GM18505 (cell line): ENCODE measurements around the gene CCDC137.

Source experiments
- ATAC-seq: cut with Tn5 transposase; IDR thresholded peaks from one replicate; pipeline ENCODE4 v1.9.1; 2021; ENCODE audit not compliant: unreplicated experiment
- POLR2A ChIP-seq: IDR thresholded peaks from 4 replicates; pipeline ENCODE4 v1.6.1; 2011; ENCODE audit warnings: borderline replicate concordance; ENCODE audit not compliant: insufficient read depth, insufficient read length; ENCODE audit errors: extremely low read depth

The CCDC137 gene

GRCh38 chr17:81693509-81694210 lies 27.1 kb downstream of the CCDC137 start:
- ATAC-seq: no peak
- no peak for TF ChIP-seq POLR2A

GRCh38 chr17:81694810-81695209 lies 28.3 kb downstream of the CCDC137 start:
- ATAC-seq: no peak
- TF ChIP-seq POLR2A: no peak

GRCh38 chr17:81695211-81695610 lies 28.7 kb downstream of the CCDC137 start:
- no peak for ATAC-seq
- TF ChIP-seq POLR2A: no peak

GRCh38 chr17:81695801-81696200 lies 29.3 kb downstream of the CCDC137 start:
- peak; percentile 6 for TF ChIP-seq POLR2A

GRCh38 chr17:81696218-81696941 lies 29.8 kb downstream of the CCDC137 start:
- peak; percentile 11 for TF ChIP-seq POLR2A
- ATAC-seq: no peak

More at GRCh38 chr17:81695801-81696200, 29.3 kb downstream of the CCDC137 start:
- ATAC-seq: no peak

GRCh38 chr17:81697261-81698044 lies 30.9 kb downstream of the CCDC137 start:
- ATAC-seq: no peak
- TF ChIP-seq POLR2A: no peak

GRCh38 chr17:81700353-81701287 lies 34.1 kb downstream of the CCDC137 start:
- no peak for ATAC-seq
- TF ChIP-seq POLR2A: peak; percentile 8

- ATAC-seq: no peak
- no peak for TF ChIP-seq POLR2A
Observed at GRCh38 chr17:81701288-81702071, 34.9 kb downstream of the CCDC137 start.

- ATAC-seq: peak; percentile 83
- peak; percentile 96 for TF ChIP-seq POLR2A
Observed at GRCh38 chr17:81702934-81703746, 36.6 kb downstream of the CCDC137 start, which contains the start of gene MRPL12. Gene MRPL12 (plus strand): TSS chr17:81703367. CDS start chr17:81703502, 135 bp downstream.

GRCh38 chr17:81703747-81704654 lies 37.5 kb downstream of the CCDC137 start:
- TF ChIP-seq POLR2A: no peak
- no peak for ATAC-seq
